ENCODE data around the gene TBC1D8.

TBC1D8 gene

DNA sequence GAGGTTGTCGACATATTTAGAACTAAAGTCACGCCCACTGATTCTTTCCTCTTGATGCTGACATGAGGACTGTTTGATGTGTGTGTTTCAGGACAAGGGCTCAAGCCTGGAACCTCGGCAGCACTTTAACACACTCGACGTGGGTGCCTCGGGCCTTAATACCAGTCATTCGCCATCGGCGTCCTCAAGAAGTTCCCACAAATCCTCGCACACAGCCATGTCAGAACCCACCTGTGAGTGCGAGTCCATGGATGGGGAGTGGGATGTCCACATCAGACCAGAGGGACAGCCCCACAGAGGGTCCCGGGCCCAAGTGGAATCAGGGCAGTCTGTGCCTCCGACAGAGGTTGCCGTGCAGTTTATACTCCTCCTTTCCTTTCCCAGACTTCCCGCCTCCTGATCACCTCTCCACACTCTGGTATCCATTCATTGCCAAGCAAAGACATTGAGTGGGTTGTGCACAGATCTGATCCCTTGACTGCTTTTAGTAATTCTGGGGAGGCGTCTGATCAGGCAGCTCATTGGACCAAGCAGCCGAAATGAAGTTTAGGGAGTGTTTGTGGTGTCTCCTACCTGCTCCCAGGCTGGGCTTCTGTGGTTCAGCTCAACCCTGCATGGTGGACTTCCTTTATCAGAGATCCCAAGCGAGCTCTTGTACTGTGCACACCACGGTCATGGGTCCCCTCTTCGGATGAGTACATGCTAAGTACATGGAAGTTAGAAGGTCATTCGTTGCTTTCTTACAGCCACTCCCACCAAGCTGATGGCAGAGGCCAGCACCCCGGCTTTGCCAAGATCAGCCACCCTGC lies 176.3 kb downstream of the TBC1D8 start:
- DNase-seq: no peak

DNA sequence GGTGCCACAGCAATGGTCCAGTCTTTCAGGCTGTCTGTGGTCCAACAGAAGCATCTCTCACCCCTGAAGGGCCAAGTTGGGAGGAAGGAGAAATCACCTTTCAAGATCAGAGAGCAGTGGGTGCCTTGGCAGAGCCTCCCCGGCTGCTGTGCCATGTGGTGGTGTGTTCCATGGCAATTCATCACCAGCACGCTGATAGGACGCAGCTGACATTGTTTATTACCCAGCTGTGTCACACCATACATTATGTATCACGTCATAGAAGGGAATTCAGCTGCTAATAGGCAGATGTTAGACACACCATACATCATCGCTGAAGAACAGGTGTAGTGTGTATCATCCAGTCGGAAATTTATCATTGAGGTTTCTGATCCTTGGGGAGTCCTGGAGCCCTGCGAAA lies 178.7 kb downstream of the TBC1D8 start:
- DNase-seq: no peak

GRCh38 chr2:100971221-100971620 lies 180.0 kb downstream of the TBC1D8 start:
- no peak for DNase-seq

GRCh38 chr2:100969998-100970397 lies 181.2 kb downstream of the TBC1D8 start:
- DNase-seq: no peak

GRCh38 chr2:100968146-100969145 lies 182.7 kb downstream of the TBC1D8 start:
- no peak for DNase-seq

DNA sequence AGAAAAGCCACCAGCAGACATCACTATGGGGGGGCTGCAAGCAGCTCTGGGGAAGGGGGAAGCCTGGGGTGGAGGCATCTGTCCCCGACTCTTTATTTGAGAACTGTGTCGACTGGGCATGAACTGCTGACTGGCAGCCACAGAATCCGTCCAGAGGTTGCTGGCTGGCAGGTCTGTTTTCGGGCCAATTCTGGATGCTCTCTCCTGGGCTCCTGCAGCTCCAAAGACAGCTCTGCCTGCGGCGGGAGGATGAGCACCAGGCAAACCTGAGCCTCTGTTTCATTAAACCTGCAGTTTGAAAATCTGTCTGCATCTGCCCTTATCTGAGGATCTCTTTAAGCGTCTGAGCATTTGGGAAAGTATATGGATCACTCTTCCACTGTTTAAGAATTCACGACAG lies 183.5 kb downstream of the TBC1D8 start:
- no peak for DNase-seq

DNA sequence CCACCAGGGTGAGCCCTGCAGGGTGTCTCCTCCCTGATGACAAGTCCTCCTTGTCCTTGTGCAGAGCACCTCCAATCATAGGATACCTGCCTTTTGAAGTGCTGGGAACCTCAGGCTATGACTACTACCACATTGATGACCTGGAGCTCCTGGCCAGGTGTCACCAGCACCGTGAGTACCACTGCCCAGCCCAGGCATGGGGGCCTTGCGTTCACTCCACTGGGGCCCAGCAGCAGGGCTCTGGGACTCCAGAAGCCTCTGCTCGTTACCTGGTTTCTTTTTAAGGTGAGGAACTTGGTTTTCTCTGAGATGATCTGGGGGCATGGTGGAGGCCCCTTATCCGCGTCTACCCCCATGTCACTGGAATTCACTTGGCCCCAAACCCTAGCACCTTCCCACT lies 185.6 kb downstream of the TBC1D8 start:
- DNase-seq: no peak

GRCh38 chr2:100964681-100965169 lies 186.5 kb downstream of the TBC1D8 start:
- no peak for DNase-seq

DNA sequence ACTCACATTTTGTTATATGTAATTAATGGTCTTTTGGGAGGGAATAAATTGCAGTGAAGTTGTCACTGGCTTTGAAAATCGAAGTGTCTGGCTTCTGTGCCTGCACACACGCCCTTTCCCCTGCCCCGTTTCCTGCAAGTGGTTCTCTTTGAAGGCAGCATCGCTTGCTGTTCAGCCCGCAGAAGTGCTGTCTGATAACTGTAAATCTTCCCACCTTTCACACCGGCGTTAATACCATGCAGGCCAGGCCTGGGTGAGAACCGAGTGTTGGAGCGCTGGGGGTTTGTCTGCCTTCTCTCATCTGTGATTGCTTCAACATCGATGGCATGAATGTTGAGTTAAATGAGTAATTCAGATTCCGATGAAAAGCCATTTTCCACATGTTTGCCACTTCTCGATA lies 187.0 kb downstream of the TBC1D8 start:
- DNase-seq: no peak

DNA sequence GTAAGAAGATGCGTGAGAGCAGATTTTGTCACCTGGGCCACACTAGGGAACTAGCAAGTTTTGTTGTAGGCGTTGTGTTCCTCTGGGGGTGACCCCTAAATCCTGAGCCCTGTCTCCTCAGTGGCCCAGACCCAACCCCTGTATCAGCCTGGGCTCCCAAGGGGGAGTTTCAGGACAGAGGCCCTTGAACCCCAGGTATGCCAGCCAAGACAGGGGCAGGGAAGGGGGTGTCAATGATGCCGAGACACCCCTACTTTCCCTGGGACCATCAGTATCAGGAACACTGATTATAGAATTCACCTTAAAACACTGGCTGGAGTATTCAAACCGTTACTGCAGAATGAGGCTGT lies 188.2 kb downstream of the TBC1D8 start:
- no peak for DNase-seq

- no peak for DNase-seq
Measured at GRCh38 chr2:100962366-100963025, 188.7 kb downstream of the TBC1D8 start.

GRCh38 chr2:100960688-100961087 lies 190.5 kb downstream of the TBC1D8 start:
- DNase-seq: no peak

- DNase-seq: no peak
Measured at GRCh38 chr2:100959225-100959880, 191.8 kb downstream of the TBC1D8 start.

GRCh38 chr2:100957996-100958653 lies 193.1 kb downstream of the TBC1D8 start:
- DNase-seq: no peak
